DMS114 treated with DMSO at 0.1 percent for 48 hours (cell line): ENCODE data around the gene LYZL2.
A peak's percentile ranks its signal among the peaks of the same experiment; 100 is the strongest.
"Not testable (repeated sequence)": the region's sequence is repeated elsewhere in the genome, so short reads cannot be mapped to it uniquely, and the experiment has no call there.

Source experiments
- DNase-seq: peaks from one replicate; lab custom pipeline; 2025; ENCODE audit not compliant: unreplicated experiment; lab: John Stamatoyannopoulos, UW

The LYZL2 gene

GRCh38 chr10:30639946-30640786, 10.6 kb upstream of the LYZL2 start:
- peak; percentile 47 for DNase-seq

DNA sequence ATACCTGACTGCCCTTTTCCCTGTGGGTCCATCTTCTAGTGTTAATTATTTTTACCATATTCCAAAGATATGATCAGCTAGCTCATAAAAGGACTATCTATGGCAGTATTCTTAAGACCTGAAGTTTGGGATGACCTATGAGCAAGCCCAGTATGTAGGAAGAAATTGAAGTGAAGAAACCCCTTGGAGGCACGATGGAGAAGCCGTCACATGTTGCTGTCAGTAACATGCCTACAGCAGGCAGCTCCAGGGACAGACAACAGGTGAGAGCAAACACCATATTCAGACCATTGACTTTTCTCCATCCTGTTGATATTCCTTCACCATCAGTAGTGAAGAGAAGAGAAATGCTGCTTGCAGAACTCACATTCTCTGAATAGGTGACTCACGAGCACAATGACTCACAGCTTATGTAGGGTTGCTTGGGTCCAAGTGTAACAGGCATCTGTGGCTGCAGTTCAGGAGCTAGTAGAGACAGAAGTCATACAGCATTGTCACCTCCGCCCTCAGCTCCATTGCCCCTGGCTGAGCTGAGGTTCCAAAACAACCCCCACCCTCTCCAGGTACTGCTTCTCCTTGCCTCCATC, 8.4 kb upstream of the LYZL2 start:
- DNase-seq = no peak

GRCh38 chr10:30631188-30631587, 1.6 kb upstream of the LYZL2 start:
- DNase-seq = no peak

- DNase-seq = no peak
These were observed 1.0 kb upstream of the LYZL2 start for GRCh38 chr10:30630571-30630970.

DNA sequence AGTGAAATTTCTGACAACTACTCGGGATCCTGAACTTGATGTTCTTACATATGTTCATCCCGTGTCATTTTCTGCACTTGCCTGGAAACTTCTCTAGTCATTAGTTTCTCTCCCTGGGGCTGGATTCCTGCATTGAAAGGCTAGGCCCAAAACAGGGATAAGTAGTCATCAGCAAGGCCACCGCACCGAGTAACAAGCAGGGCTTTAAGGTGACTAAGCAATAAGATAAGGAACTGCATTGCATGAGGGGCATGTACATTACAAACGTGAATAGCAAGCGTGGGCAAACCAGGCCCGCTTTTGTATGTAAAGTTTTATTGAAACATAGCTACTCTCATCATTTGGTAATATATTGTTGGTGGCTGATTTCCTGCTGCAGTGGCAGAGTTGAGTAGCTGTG, 977 bp downstream of the LYZL2 start:
- not testable (repeated sequence) for DNase-seq

- DNase-seq = not testable (repeated sequence)
These were observed 2.7 kb downstream of the LYZL2 start for GRCh38 chr10:30626837-30627236.

GRCh38 chr10:30626196-30626595, 3.4 kb downstream of the LYZL2 start:
- not testable (repeated sequence) for DNase-seq

- no peak for DNase-seq
These were observed 4.5 kb downstream of the LYZL2 start for GRCh38 chr10:30625080-30625479.

DNA sequence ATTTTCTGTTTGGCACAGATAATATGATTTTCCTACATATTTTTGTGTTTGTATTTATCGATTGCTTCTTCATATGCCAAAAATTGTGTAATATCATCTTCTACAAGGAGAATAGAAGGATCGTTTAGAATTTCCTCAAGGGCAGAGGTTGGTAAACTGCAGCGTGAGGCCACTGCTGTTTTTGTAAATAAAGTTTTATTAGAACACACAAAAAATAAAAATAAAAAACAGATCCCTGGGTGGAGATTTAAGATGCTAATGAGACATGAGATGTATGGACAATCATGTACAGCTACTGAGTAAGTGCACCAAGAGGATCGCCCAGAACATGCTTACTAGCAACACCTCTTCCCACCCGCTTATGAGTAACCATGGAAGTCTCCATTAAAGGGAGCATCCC, 9.6 kb downstream of the LYZL2 start:
- no peak for DNase-seq

DNA sequence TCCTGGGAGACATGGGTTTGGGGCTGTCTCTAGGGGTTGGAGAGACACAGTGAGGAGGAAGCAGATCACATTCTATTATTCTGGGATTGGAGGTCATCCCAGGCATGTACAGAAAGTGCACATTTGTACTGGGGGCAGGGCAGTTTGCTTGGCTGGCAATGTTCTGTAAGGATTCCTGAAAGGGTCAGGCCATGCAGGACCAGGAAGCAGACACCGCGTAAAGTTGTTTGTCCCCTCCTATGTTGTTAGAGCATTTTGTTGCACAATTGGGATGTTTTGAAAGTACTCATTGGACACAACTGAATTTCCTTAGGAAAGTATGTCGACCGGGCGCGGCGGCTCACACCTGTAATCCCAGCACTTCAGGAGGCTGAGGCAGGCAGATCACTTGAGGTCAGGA, 12.5 kb downstream of the LYZL2 start:
- DNase-seq = no peak

GRCh38 chr10:30611041-30611440, 18.5 kb downstream of the LYZL2 start:
- DNase-seq = not testable (repeated sequence)

- DNase-seq = no peak
These were observed 21.7 kb downstream of the LYZL2 start for GRCh38 chr10:30607814-30608213.

- no peak for DNase-seq
These were observed 23.2 kb downstream of the LYZL2 start for GRCh38 chr10:30606313-30606712.

DNA sequence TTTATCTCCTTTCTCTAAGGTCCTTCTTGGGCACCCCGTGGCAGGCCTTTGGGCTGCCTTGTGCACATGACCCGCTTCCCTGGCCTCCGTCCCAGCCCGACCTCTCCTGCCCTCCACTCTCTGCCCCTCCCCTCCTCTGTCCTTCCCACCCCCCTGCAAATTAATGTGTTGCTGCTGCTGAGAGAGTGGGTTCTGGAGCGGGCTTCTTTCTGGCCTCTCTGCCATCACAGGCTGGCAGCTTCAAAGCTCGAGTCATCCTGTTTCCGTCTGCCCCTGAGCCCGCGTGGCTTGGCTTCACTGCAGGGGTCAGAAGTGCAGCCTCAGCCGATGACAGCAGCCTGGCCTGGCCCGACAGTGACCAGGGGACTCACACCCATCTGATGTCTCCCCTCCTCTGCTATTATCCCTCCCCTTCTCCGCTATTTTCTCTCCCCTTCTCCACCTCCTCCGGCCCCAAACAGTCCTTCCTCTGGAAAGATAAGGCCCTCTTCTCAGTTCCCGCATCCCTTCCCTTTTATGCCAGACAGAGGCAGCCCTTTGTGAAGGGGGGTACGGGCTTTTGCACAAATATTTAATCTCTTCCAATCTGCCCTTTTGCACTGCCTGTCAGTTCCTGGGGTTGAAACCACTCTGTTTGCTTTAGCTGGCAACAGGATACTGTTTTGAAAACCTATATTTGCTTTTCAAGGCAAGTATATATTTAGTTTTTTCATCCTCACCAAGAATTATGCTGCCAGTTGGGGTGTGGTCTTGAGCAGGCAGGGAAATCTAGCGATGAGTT, 24.0 kb downstream of the LYZL2 start:
- DNase-seq = not testable (repeated sequence)

DNA sequence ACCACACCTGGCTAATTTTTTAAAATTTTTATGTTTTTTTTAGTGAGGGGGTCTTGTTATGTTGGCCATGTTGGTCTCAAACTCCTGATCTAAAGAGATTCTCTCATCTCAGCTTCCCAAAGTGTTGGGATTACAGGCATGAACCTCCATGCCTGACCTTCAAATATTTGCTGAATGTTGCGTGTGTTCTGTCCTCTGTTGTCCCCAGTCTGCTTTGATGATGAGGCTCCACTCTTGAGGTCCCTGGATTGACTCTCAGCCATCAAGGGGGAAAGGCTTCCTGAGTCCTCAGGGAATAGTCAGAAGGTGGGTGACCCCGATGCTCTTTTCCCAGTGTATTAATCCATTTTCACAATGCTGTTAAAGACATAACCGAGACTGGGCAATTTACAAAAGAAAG, 26.0 kb downstream of the LYZL2 start:
- DNase-seq = no peak

GRCh38 chr10:30602747-30603146, 26.8 kb downstream of the LYZL2 start:
- DNase-seq = no peak

DNA sequence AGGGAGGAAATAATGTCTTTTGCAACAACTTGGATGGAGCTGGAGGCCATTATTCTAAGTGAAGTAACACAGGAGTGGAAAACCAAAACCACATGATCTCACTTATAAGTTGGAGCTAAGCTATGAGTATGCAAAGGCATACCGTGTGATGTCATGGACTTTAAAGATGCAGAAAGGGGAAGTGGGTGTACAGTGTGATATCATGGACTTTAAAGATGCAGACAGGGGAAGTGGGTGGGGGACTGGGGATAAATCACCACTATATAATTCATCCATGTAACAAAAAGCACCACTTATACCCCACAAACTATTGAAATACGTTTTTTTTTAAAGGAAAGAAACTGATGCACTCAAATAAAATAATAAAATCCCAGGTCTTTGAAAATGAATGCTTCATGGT, 29.5 kb downstream of the LYZL2 start:
- no peak for DNase-seq

GRCh38 chr10:30598105-30598776, 31.3 kb downstream of the LYZL2 start:
- DNase-seq = no peak

DNA sequence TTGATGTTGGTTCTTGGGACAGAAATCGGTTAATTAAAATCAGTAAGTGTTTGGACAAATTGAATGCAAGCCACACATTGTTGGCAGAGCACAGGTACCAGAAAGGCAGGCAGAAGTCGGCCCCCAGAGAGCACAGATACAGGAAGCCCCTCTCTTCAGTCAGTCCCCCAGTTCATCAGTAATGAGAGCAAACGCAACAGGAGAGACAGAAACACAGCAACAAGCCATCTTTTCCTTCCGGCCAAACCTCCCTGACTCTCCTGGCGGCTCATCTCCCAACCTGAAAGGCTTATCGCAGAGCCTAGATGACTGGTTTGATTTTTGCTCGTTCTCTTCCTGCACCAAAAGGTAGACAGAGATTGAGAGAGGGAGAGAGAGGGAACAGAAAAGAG, 32.1 kb downstream of the LYZL2 start:
- DNase-seq = not testable (repeated sequence)

GRCh38 chr10:30596493-30597432, 32.8 kb downstream of the LYZL2 start:
- not testable (repeated sequence) for DNase-seq
